Measurements from ENCODE around the gene NKD1. TPM values are rescaled to one million over a fixed set of nuclear protein-coding genes. Genes with fewer than 3 reads are reported as not detected.
"Not testable (repeated sequence)": the region's sequence is repeated elsewhere in the genome, so short reads cannot be mapped to it uniquely, and the experiment has no call there.

NKD1 gene
- total RNA-seq, 1 donor from 2014 or later = 1.5 TPM

- intact Hi-C loops (cut with micrococcal nuclease) = not testable (repeated sequence)
Observed at GRCh38 chr16:50536258-50536645, 11.9 kb upstream of the NKD1 start.

GRCh38 chr16:50537533-50538290, 10.5 kb upstream of the NKD1 start:
- intact Hi-C loops (cut with micrococcal nuclease) = no loop called here

GRCh38 chr16:50538411-50539052, 9.7 kb upstream of the NKD1 start:
- intact Hi-C loops (cut with micrococcal nuclease) = no loop called here

- intact Hi-C loops (cut with micrococcal nuclease) = no loop called here
Observed at GRCh38 chr16:50539053-50539695, 9.0 kb upstream of the NKD1 start.

GRCh38 chr16:50539822-50540710, 8.1 kb upstream of the NKD1 start:
- intact Hi-C loops (cut with micrococcal nuclease) = no loop called here

- intact Hi-C loops (cut with micrococcal nuclease) = no loop called here
Observed at GRCh38 chr16:50540711-50541007, 7.5 kb upstream of the NKD1 start.

- intact Hi-C loops (cut with micrococcal nuclease) = no loop called here
Observed at GRCh38 chr16:50542703-50543102, 5.5 kb upstream of the NKD1 start.

GRCh38 chr16:50546125-50546524, 2.1 kb upstream of the NKD1 start:
- intact Hi-C loops (cut with micrococcal nuclease) = loop anchor here (2.0 to 5.0 kb wide), 4 partner anchors 43 to 689 kb away; partner anchors contain the start of genes ADCY7 and ZNF423

GRCh38 chr16:50547340-50548124, 664 bp upstream of the NKD1 start:
- intact Hi-C loops (cut with micrococcal nuclease) = loop anchor here (1.0 to 5.0 kb wide), 12 partner anchors 38 to 690 kb away; partner anchors contain the start of genes ADCY7, CNEP1R1, HEATR3 and ZNF423

GRCh38 chr16:50548909-50549560, 839 bp downstream of the NKD1 start:
- intact Hi-C loops (cut with micrococcal nuclease) = loop anchor here (1.0 to 5.0 kb wide), 6 partner anchors 40 to 692 kb away; partner anchors contain the start of genes ADCY7, CNEP1R1, HEATR3 and ZNF423

GRCh38 chr16:50549561-50549915, 1.3 kb downstream of the NKD1 start:
- intact Hi-C loops (cut with micrococcal nuclease) = loop anchor here (5.0 kb wide), 2 partner anchors 282 to 692 kb away; partner anchors contain the start of genes ADCY7 and ZNF423

GRCh38 chr16:50550035-50550434, 1.8 kb downstream of the NKD1 start:
- intact Hi-C loops (cut with micrococcal nuclease) = no loop called here

GRCh38 chr16:50550866-50551641, 2.9 kb downstream of the NKD1 start:
- intact Hi-C loops (cut with micrococcal nuclease) = no loop called here

- intact Hi-C loops (cut with micrococcal nuclease) = no loop called here
Observed at GRCh38 chr16:50552476-50553101, 4.4 kb downstream of the NKD1 start.

GRCh38 chr16:50553182-50553710, 5.0 kb downstream of the NKD1 start:
- intact Hi-C loops (cut with micrococcal nuclease) = no loop called here

- intact Hi-C loops (cut with micrococcal nuclease) = no loop called here
Observed at GRCh38 chr16:50553731-50554360, 5.7 kb downstream of the NKD1 start.

- intact Hi-C loops (cut with micrococcal nuclease) = no loop called here
Observed at GRCh38 chr16:50555269-50555875, 7.2 kb downstream of the NKD1 start.

Data from T-helper 1 cell treated with Interleukin-12 subunit alpha and Interleukin-12 subunit beta and Interleukin-4 antibody, amounts not matched to agents 30 ng/mL and 1 ng/mL, for 36 hours (primary cell).